Measurements from ENCODE around the gene ZNF365.
"Not testable (repeated sequence)": the region's sequence is repeated elsewhere in the genome, so short reads cannot be mapped to it uniquely, and the experiment has no call there.

DNA sequence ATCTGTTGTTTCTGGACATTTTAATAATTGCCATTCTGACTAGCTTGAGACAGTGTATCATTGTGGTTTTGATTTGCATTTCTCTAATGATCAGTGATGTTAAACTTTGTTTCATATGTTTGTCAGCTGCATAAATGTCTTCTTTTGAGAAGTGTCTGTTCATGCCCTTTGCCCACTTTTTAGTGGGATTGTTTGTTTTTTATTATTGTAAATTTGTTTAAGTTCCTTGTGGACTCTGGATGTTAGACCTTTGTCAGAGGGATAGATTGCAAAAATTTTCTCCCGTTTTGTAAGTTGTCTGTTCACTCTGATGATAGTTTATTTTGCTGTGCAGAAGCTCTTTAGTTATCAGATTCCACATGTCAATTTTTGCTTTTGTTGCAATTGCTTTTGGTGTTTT is 36.8 kb downstream of the ZNF365 start:
- TF ChIP-seq, protein P1, sequence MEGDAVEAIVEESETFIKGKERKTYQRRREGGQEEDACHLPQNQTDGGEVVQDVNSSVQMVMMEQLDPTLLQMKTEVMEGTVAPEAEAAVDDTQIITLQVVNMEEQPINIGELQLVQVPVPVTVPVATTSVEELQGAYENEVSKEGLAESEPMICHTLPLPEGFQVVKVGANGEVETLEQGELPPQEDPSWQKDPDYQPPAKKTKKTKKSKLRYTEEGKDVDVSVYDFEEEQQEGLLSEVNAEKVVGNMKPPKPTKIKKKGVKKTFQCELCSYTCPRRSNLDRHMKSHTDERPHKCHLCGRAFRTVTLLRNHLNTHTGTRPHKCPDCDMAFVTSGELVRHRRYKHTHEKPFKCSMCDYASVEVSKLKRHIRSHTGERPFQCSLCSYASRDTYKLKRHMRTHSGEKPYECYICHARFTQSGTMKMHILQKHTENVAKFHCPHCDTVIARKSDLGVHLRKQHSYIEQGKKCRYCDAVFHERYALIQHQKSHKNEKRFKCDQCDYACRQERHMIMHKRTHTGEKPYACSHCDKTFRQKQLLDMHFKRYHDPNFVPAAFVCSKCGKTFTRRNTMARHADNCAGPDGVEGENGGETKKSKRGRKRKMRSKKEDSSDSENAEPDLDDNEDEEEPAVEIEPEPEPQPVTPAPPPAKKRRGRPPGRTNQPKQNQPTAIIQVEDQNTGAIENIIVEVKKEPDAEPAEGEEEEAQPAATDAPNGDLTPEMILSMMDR (IDR thresholded peaks at IDR 0.05): not testable (repeated sequence)
- not testable (repeated sequence) for TF ChIP-seq POLR2AphosphoS5, POLR2A, EP300 (IDR thresholded peaks at IDR 0.05)

Measured in gastroesophageal sphincter (tissue), 3 donors.